GM23338 (cell line): ENCODE results near the gene NR2C2AP. TPM values are rescaled to one million over a fixed set of nuclear protein-coding genes. Genes with fewer than 3 reads are reported as not detected.

Experiments
- ATAC-seq: fragments of 200-7000 bp; cut with Tn5 transposase; 3 replicates; pipeline ENCODE4 v1.9.1; 2020
- DNase-seq: peaks from one replicate; pipeline ENCODE4 v3.0.0-alpha.2; 2015; ENCODE audit warnings: low spot score
- H2AFZ ChIP-seq: fragments of 200-600 bp; sonication (generic); 2 replicates; pipeline ENCODE4 v1.8.0; 2016; ENCODE audit warnings: antibody characterized with exemption, mild to moderate bottlenecking, moderate library complexity
- H3F3A ChIP-seq: fragments of 200-600 bp; sonication (generic); replicated peaks from 2 replicates; pipeline ENCODE4 v1.8.0; 2017; ENCODE audit warnings: antibody characterized with exemption, mixed run types, low read depth
- H3K27ac ChIP-seq: fragments of 200-600 bp; sonication (generic); 2 replicates; pipeline ENCODE4 v1.6.1; 2016; ENCODE audit warnings: low read depth
- H3K27me3 ChIP-seq: fragments of 200-600 bp; sonication (generic); 2 replicates; pipeline ENCODE4 v1.8.0; 2016; ENCODE audit warnings: mild to moderate bottlenecking, mixed run types, moderate library complexity; ENCODE audit not compliant: insufficient read depth
- H3K36me3 ChIP-seq: fragments of 200-600 bp; sonication (generic); 2 replicates; pipeline ENCODE4 v1.8.0; 2016; ENCODE audit warnings: mild to moderate bottlenecking; ENCODE audit not compliant: insufficient read depth
- H3K4me1 ChIP-seq: fragments of 200-600 bp; sonication (generic); 2 replicates; pipeline ENCODE4 v1.8.0; 2016; ENCODE audit warnings: mild to moderate bottlenecking, moderate library complexity; ENCODE audit not compliant: insufficient read depth
- H3K4me2 ChIP-seq: fragments of 200-600 bp; sonication (generic); 2 replicates; pipeline ENCODE4 v1.7.1; 2017; ENCODE audit warnings: mixed run types
- H3K4me3 ChIP-seq: fragments of 200-600 bp; sonication (generic); 2 replicates; pipeline ENCODE4 v1.6.1; 2016; ENCODE audit warnings: mixed run types
- H3K79me2 ChIP-seq: fragments of 200-600 bp; sonication (generic); replicated peaks from 2 replicates; pipeline ENCODE4 v1.8.0; 2017; ENCODE audit warnings: mild to moderate bottlenecking; ENCODE audit not compliant: insufficient read depth
- H3K9me2 ChIP-seq: fragments of 200-600 bp; sonication (generic); 2 replicates; pipeline ENCODE4 v1.8.0; 2017; ENCODE audit not compliant: insufficient read depth
- H4K20me1 ChIP-seq: fragments of 200-600 bp; sonication (generic); replicated peaks from 2 replicates; pipeline ENCODE4 v1.8.0; 2017; ENCODE audit warnings: mild to moderate bottlenecking; ENCODE audit not compliant: insufficient read depth
- H3K27ac Mint-ChIP-seq: 2 replicates; pipeline ENCODE4 v1.8.0; 2020; ENCODE audit warnings: inconsistent platforms, mild to moderate bottlenecking, moderate library complexity, mixed read lengths
- H3K27me3 Mint-ChIP-seq: 3 replicates; pipeline ENCODE4 v1.8.0; 2022; ENCODE audit warnings: low read depth, mild to moderate bottlenecking, moderate library complexity, mixed read lengths, inconsistent platforms; ENCODE audit not compliant: insufficient read depth, poor library complexity
- H3K36me3 Mint-ChIP-seq: 3 replicates; pipeline ENCODE4 v1.8.0; 2021; ENCODE audit warnings: low read depth, mild to moderate bottlenecking, inconsistent platforms, moderate library complexity, mixed read lengths
- H3K4me1 Mint-ChIP-seq: 3 replicates; pipeline ENCODE4 v1.8.0; 2020; ENCODE audit warnings: mild to moderate bottlenecking, inconsistent platforms, mixed read lengths
- H3K4me3 Mint-ChIP-seq: 3 replicates; pipeline ENCODE4 v1.8.0; 2021; ENCODE audit warnings: moderate library complexity, mild to moderate bottlenecking, inconsistent platforms, mixed read lengths
- H3K9me3 Mint-ChIP-seq: 3 replicates; pipeline ENCODE4 v1.8.0; 2020; ENCODE audit warnings: moderate library complexity, mild to moderate bottlenecking, inconsistent platforms, mixed read lengths
- CTCF ChIP-seq, 2 experiments: fragments of 200-600 bp in 1 of 2; sonication (generic) in 1 of 2; conservative IDR thresholded peaks; 2 replicates each; pipeline versions ENCODE4 v1.5.1 to v1.6.1; 2016 to 2017; ENCODE audit warnings: antibody characterized with exemption in 2 of 2, low read depth in 2 of 2, mild to moderate bottlenecking in 2 of 2, moderate library complexity in 1 of 2
- ETS1 ChIP-seq: IDR thresholded peaks from 2 replicates; pipeline ENCODE4 v1.6.1; 2016; ENCODE audit warnings: antibody characterized with exemption
- EZH2 ChIP-seq: fragments of 200-600 bp; sonication (generic); IDR thresholded peaks from one replicate; pipeline ENCODE4 v1.8.0; 2017; ENCODE audit warnings: antibody characterized with exemption, mild to moderate bottlenecking, low read depth; ENCODE audit not compliant: unreplicated experiment
- JUNB ChIP-seq: IDR thresholded peaks from one replicate; pipeline ENCODE4 v1.6.1; 2016; ENCODE audit warnings: antibody characterized with exemption; ENCODE audit not compliant: unreplicated experiment
- NANOG ChIP-seq: IDR thresholded peaks from 2 replicates; pipeline ENCODE4 v1.6.1; 2016; ENCODE audit warnings: antibody characterized with exemption, borderline replicate concordance
- POLR2AphosphoS5 ChIP-seq: IDR thresholded peaks from 2 replicates; pipeline ENCODE4 v1.6.1; 2016; ENCODE audit warnings: antibody characterized with exemption, low read depth
- STAT1 ChIP-seq: IDR thresholded peaks from one replicate; pipeline ENCODE4 v1.6.1; 2016; ENCODE audit warnings: antibody characterized with exemption; ENCODE audit not compliant: unreplicated experiment
- ZNF114 ChIP-seq: fragments of 250-450 bp; sonication (Bioruptor Pico); IDR thresholded peaks from 2 replicates; pipeline ENCODE4 v1.5.0; 2020; ENCODE audit warnings: mild to moderate bottlenecking, moderate library complexity
- ZNF331 ChIP-seq: fragments of 250-450 bp; sonication (Bioruptor Pico); IDR thresholded peaks from 2 replicates; pipeline ENCODE4 v1.5.0; 2020; ENCODE audit warnings: low read depth, mild to moderate bottlenecking, moderate library complexity
- ZNF462 ChIP-seq: fragments of 250-450 bp; sonication (Bioruptor Pico); IDR thresholded peaks from 2 replicates; pipeline ENCODE4 v1.5.0; 2020; ENCODE audit warnings: mild to moderate bottlenecking, moderate library complexity
- polyA plus RNA-seq: library from polyadenylated mRNA; unstranded; fragments of >200 nt; fragmentation: Nextera tagmentation; extraction: Ambion mirVana; gene quantifications from 2 replicates; pipeline ENCODE4 v1.2.1, GENCODE V29; 2016
- total RNA-seq: library from RNA; depleted of rRNA; stranded (reverse); fragments of >200 nt; shearing (Covaris generic); gene quantifications from 2 replicates; pipeline ENCODE4 v1.2.3, GENCODE V29; 2014

Gene NR2C2AP
- total and polyA plus RNA-seq, 2 experiments from 2014 or later = 14.4 to 25.7 TPM

GRCh38 chr19:19160461-19161035 lies 42.7 kb downstream of the NR2C2AP start:
- peaks cover 20% of the 10 kb centered on the region for H3K4me1 Mint-ChIP-seq
- H3K4me3 Mint-ChIP-seq = no peak overlapping the region
- peaks cover 16% of the 10 kb centered on the region for H3K4me1 ChIP-seq
- H3K4me3 ChIP-seq = peak overlapping the region; percentile 38; the same call in 1 of the 2 replicates
- H3K36me3 Mint-ChIP-seq = peaks cover 18% of the 10 kb centered on the region
- peaks cover 12% of the 10 kb centered on the region for H3K27me3 Mint-ChIP-seq
- H3K9me2 ChIP-seq = no peaks in the 10 kb centered on the region
- H3K36me3 ChIP-seq = no peaks in the 10 kb centered on the region
- H4K20me1 ChIP-seq = no peaks in the 10 kb centered on the region
- H3K4me2 ChIP-seq = peak overlapping the region; percentile 78
- peak; percentile 83 for DNase-seq
- peak overlapping the region; percentile 43; the same call in 1 of the 2 replicates for H2AFZ ChIP-seq
- H3K27ac ChIP-seq = peak overlapping the region; percentile 93
- no peaks in the 10 kb centered on the region for H3K27me3 ChIP-seq
- H3K79me2 ChIP-seq = no peaks in the 10 kb centered on the region
- 0 out of 2 replicates have a peak, but pooled peaks cover 4% of the 10 kb centered on the region for H3F3A ChIP-seq
- H3K27ac Mint-ChIP-seq = peak overlapping the region; percentile 84
- ATAC-seq = peak; percentile 78
- TF ChIP-seq EZH2 (no peak), ZNF114 (CRISPR knock-in tag) (no peak), ZNF462 (no peak), JUNB (no peak), CTCF (conservative IDR thresholded peaks at IDR 0.05; ENCODE audit: low read depth in 2 of 2) (no peak), STAT1 (no peak), ETS1 (peak; percentile 26; the same call in 1 of the 2 replicates), POLR2AphosphoS5 (peak; percentile 62), ZNF331 (CRISPR knock-in tag) (no peak), NANOG (no peak)
- peaks cover 3% of the 10 kb centered on the region for H3K9me3 Mint-ChIP-seq
